Activated gamma-delta T cell treated with Interleukin-2 at 50 U/mL for 16 hours (primary cell): ENCODE data around the gene MAGED2.
"Not testable (repeated sequence)": the region's sequence is repeated elsewhere in the genome, so short reads cannot be mapped to it uniquely, and the experiment has no call there.

ENCODE experiments used
- DNase-seq: peaks from one replicate; pipeline ENCODE4 v3.0.0-alpha.2; 2020

The MAGED2 gene

DNA sequence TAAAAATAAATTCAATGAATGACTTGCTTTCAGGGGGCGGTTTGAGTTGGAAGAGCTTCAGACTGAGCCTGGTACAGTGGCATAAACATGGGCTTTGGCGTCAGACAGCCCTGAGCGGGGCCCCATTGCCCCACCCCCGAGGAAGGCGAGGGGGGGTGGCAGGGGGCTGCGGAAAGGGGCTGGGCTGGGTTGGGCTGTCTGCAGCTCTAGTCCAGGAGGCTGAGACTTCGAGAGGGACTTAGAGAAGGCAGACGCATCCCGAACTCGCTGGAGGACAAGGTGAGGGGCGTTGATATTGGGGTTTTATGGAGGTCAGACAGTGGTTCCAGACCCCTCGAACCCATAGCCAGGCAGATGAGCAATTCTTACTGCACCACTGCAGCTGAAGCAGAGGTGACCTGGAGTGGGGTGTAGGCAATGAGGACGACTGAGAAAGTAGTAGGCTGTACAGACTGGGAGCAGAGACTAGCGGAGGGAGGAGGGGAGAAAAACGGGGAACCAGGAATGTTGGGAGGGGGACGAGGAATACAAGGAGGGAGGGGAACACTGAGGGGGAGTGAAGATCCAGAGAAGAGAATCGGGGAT lies at the start of gene MAGED2:
TSS of gene MAGED2 (plus strand) at position 222 of the 585 bp plus-strand sequence. CDS start 1,587 bp downstream, outside the sequence.
- peak; percentile 49 for DNase-seq

GRCh38 chrX:54758114-54759055 lies 49.2 kb upstream of the MAGED2 start:
- no peak for DNase-seq

GRCh38 chrX:54774391-54775094 lies 33.0 kb upstream of the MAGED2 start:
- not testable (repeated sequence) for DNase-seq

DNA sequence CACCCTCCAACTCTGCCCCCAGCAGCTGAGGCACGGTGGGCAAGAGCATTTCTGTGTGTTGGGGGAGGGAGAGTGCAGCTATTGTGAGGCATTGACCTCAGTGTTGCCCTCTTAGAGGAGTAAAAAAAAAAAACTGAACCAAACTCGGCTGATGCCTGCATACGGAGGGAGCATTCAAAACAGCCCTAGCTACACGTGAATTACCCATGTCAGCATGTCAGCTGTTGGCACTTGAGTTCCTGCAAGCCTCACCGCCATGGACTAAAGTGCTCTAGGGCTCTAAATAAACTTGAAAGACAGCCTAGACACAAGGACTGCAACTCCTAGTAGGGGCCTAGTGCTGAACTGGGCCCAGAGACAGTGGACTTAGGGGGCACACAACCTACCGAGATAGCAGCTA lies 31.5 kb upstream of the MAGED2 start:
- no peak for DNase-seq

DNA sequence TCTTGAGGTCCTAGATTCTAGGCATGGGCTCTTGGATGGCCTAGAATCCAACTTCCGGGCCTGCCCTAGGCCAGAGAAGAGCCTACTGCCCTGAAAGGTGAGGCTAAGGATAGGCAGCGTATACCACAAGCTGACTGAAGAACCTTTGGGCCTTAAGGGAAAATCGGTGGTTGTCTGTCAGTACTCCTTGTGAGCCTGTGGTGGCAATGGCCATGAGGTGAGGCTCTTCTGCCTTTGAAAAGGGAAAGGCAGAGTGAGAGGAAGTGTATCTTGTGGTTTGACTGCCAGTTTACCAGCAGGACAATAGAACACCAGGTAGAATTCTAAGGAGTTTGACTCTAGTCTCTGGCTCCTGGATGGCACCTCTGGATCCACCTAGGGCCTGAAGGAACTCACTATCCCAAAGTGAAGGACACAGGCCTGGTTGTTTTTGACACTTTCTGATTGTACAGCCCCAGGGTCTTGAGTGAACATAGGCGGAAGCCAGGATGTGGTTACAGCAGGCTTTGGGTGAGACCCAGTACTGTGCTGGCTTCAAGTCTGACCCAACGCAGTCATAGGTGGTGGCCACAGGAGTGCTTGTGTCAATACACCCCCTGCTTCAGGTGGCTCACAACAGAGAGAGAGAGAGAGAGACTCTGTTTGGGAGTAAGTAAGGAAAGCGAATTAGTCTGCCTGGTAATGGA lies 30.4 kb upstream of the MAGED2 start:
- DNase-seq, result peak; percentile 13

GRCh38 chrX:54785901-54786300 lies 21.6 kb upstream of the MAGED2 start:
- DNase-seq, result no peak

DNA sequence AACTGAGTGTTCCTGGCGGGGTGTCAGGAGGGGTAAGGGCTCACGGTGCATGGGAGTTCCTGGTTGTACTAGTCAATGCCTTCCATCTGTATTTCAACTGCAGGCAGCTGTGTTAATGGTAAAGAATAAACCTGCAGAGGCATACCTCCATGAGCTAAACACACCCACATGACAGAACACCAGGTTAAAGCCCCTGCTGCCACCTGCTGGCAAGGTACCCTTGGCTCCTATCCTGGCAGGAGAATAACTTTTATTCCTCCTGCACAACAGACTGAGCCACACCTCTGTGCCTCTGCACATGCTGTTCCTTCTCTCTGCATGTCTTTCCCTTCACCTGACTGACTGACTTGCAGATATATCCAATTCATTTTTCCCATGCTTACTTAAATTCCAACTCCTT lies 20.6 kb upstream of the MAGED2 start:
- no peak for DNase-seq

DNA sequence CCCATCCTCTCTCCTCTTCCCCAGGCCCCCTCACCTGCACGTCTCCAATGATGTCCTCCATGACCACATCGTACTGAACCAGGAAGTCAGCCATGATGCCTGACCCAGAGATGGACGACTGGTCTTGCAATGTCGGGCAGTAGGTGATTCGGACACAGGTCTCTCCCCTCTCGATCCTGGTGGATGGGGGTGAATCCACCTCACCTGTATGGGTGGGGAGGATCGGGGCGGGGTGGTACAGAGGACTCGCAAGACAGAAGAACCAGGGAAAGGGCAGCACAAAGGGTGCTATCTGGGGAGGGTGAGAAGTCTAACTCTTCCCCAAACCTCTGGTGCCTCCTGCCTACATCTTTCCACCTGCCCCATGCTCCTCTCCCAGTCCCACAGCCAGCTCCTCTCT lies 19.1 kb upstream of the MAGED2 start:
- no peak for DNase-seq

- DNase-seq, result not testable (repeated sequence)
Observed at GRCh38 chrX:54789405-54789804, 18.1 kb upstream of the MAGED2 start.

GRCh38 chrX:54794028-54794427 lies 13.5 kb upstream of the MAGED2 start:
- DNase-seq, result no peak

DNA sequence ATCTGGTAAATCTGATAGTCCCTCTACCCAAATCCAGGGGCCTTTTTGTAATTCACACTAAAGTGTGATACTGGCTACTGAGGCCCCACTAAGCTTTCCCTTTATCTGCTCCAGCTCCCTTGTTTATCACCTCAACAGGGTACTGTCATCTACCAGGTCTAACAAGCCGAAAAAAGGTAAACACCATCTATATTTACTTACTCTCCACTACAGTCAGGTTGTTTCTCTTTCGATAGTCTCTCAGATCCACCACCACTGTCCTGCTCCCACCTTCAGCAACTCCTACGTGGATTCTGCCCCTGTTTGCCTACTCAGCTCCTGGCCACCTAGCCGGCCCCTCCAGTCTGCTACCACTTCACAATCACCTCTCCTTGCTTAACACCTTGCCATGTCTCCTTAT lies 12.8 kb upstream of the MAGED2 start:
- DNase-seq, result no peak

GRCh38 chrX:54798137-54798536 lies 9.4 kb upstream of the MAGED2 start, which contains the start of gene ITIH6:
Gene ITIH6 (minus strand): TSS chrX:54798255. CDS start chrX:54798210, 45 bp downstream.
- DNase-seq, result no peak

GRCh38 chrX:54799046-54799445 lies 8.5 kb upstream of the MAGED2 start:
- DNase-seq, result no peak

GRCh38 chrX:54808109-54808604 lies 612 bp downstream of the MAGED2 start:
- DNase-seq, result peak; percentile 47

- DNase-seq, result peak; percentile 86
Observed at GRCh38 chrX:54808605-54809483, 1.3 kb downstream of the MAGED2 start.

DNA sequence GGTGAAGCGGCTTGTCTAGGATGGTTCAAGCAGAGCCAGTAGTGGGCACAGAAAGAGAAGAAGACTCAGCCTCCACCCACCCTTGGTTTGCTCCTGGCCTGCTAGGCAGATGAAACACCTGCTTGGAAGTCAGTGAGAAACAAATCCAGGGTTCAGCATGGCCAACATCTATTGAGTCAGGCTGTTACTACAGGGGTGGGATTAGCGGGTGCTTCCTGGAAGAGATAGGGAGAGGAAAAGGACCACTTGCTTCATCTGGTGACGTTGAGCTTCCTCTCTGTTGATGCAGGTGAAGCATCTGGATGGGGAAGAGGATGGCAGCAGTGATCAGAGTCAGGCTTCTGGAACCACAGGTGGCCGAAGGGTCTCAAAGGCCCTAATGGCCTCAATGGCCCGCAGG lies 3.0 kb downstream of the MAGED2 start:
- DNase-seq, result no peak

- DNase-seq, result no peak
Observed at GRCh38 chrX:54811301-54811885, 3.8 kb downstream of the MAGED2 start.

GRCh38 chrX:54812306-54812705 lies 4.8 kb downstream of the MAGED2 start:
- no peak for DNase-seq

DNA sequence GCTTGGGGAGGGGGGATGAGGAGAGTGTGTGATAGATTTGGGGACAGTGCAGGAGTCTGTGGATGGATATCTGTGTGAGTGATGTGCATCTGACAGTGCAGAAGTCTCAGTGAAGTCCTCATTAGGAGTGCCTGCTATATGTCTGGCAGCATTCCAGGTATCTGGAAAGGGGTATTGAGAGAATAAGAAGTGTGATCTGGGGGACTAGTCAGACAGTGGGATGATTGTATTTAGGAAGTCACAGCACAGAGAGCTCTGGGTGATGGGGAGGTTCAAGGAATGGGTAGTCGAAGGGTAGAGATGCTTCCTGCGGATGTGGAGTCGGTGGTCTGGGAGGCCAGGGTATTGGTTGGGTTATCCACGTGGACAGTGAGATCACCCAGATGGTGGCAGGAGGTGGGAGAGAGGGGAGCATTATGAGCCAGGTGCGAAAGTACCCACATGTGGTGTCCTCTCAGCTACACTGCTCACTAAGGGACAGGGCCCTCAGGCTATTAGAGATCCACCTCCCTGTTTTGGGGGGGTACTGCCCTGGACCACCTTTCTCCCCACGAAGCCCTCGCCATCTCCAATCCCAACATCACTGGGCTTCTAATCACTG lies 9.8 kb downstream of the MAGED2 start:
- DNase-seq, result no peak

DNA sequence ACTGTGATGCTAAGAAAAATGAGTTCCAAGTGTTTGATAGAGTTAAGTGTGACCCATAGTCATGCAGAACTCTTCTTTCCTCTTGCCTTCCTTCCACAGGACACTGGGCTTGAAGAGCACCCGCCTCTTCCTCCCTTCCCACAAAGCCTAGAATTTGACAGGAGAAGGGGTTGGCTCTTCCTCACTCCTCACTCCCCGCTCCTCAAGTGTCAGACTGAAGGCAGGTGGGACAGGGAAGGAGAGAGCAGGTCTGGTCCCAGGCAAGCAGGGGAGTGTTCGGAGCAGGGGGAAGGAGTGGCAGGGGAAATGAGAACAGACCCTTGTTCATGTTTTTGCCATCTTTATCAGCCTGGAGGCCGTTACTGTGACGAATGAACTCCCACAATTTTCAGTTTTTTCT lies 10.7 kb downstream of the MAGED2 start:
- no peak for DNase-seq

- DNase-seq, result no peak
Observed at GRCh38 chrX:54819201-54819600, 11.7 kb downstream of the MAGED2 start.
